ENCODE measurements around the gene KIF5A. TPM values are rescaled to one million over a fixed set of nuclear protein-coding genes. Genes with fewer than 3 reads are reported as not detected.
A peak's percentile ranks its signal among the peaks of the same experiment; 100 is the strongest.

KIF5A gene
- total and polyA plus RNA-seq, 2 of the 13 experiments (the other 11 are each of a cell fraction or from before 2014, with no cell fraction given) = 1.6 to 11.9 TPM

DNA sequence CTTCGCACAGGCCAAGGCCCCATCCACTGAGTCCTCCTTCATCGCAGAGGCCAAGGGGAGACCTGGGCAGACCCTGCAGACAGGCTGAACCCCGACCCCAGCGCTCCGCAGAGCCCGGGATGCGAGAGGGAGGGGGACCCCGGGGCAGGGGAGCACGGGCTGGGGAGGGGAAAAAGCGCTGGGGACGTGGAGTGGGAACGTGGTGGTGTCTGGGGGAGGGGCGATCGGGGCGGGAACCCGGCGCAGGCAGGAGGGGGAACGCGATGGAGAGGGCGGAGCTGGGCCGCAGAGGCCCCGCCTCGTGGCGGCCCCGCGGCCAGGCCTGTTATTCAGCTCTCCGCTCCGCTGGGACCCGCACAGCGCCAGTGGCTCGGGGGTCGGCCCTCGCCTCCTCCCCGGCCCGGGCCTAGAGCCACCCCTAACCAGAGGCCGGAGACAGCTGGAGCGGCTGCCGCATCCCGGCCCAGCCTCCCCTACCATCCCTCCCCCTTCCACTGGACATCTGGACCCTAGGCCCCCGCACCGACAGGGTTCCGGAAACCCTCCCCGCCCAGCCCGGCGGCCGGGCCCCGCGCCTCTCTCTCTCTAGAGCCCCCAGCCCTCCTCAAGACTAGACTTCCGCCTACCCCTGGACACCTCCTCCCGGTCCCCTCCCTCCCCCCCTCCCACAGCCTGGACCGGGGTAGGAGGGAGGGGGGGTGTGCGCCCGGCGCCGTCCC, 61.4 kb downstream of the KIF5A start, which contains the start of gene ARHGEF25 (continued):
- TF ChIP-seq MED8 (CRISPR knock-in tag; IDR thresholded peaks at IDR 0.05; ENCODE audit: insufficient replicate concordance) (no peak), ZNF614 (CRISPR knock-in tag; IDR thresholded peaks at IDR 0.05; ENCODE audit: borderline replicate concordance) (peak; percentile 28; the same call in 1 of the 2 replicates), HOXA7 (CRISPR knock-in tag; IDR thresholded peaks at IDR 0.05) (no peak), ZFP62 (CRISPR knock-in tag; IDR thresholded peaks at IDR 0.05) (no peak), KDM4B (CRISPR knock-in tag; IDR thresholded peaks at IDR 0.05) (0 out of 2 replicates have a peak, but pooled peaks have one; percentile 45), POLR2AphosphoS5 (IDR thresholded peaks at IDR 0.05; ENCODE audit: low read depth, low read length) (peak; percentile 65), TOPORS (CRISPR knock-in tag; IDR thresholded peaks at IDR 0.05) (no peak), ZNF761 (CRISPR knock-in tag; conservative IDR thresholded peaks at IDR 0.05) (no peak), IRF2 (CRISPR knock-in tag; IDR thresholded peaks at IDR 0.05) (no peak), SCMH1 (CRISPR knock-in tag; IDR thresholded peaks at IDR 0.05; ENCODE audit: borderline replicate concordance) (no peak), ASH2L (IDR thresholded peaks at IDR 0.05; ENCODE audit: insufficient read length, low read depth, low read length) (peak; percentile 39), ELF3 (CRISPR knock-in tag; IDR thresholded peaks at IDR 0.05) (0 out of 2 replicates have a peak, but pooled peaks have one; percentile 22), NFKBIZ (CRISPR knock-in tag; IDR thresholded peaks at IDR 0.05) (peak; percentile 52; the same call in 1 of the 2 replicates), ZNF563 (CRISPR knock-in tag; IDR thresholded peaks at IDR 0.05) (peak; percentile 37; the same call in 1 of the 2 replicates)
- TF ChIP-seq, protein P1, sequence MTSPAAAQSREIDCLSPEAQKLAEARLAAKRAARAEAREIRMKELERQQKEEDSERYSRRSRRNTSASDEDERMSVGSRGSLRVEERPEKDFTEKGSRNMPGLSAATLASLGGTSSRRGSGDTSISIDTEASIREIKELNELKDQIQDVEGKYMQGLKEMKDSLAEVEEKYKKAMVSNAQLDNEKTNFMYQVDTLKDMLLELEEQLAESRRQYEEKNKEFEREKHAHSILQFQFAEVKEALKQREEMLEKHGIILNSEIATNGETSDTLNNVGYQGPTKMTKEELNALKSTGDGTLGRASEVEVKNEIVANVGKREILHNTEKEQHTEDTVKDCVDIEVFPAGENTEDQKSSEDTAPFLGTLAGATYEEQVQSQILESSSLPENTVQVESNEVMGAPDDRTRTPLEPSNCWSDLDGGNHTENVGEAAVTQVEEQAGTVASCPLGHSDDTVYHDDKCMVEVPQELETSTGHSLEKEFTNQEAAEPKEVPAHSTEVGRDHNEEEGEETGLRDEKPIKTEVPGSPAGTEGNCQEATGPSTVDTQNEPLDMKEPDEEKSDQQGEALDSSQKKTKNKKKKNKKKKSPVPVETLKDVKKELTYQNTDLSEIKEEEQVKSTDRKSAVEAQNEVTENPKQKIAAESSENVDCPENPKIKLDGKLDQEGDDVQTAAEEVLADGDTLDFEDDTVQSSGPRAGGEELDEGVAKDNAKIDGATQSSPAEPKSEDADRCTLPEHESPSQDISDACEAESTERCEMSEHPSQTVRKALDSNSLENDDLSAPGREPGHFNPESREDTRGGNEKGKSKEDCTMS (CRISPR knock-in tag; conservative IDR thresholded peaks at IDR 0.05) = no peak
- TF ChIP-seq, protein P2, sequence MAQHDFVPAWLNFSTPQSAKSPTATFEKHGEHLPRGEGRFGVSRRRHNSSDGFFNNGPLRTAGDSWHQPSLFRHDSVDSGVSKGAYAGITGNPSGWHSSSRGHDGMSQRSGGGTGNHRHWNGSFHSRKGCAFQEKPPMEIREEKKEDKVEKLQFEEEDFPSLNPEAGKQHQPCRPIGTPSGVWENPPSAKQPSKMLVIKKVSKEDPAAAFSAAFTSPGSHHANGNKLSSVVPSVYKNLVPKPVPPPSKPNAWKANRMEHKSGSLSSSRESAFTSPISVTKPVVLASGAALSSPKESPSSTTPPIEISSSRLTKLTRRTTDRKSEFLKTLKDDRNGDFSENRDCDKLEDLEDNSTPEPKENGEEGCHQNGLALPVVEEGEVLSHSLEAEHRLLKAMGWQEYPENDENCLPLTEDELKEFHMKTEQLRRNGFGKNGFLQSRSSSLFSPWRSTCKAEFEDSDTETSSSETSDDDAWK (CRISPR knock-in tag; IDR thresholded peaks at IDR 0.05) = no peak
